HepG2 (cell line): ENCODE data around the gene HSDL2. TPM values are rescaled to one million over a fixed set of nuclear protein-coding genes. Genes with fewer than 3 reads are reported as not detected.
A peak's percentile ranks its signal among the peaks of the same experiment; 100 is the strongest.
"Not testable (repeated sequence)": the region's sequence is repeated elsewhere in the genome, so short reads cannot be mapped to it uniquely, and the experiment has no call there.

ENCODE experiments used
- ATAC-seq: fragments of 200-7000 bp; cut with Tn5 transposase; 3 replicates; pipeline ENCODE4 v1.9.1; 2020; ENCODE audit warnings: mild to moderate bottlenecking, moderate library complexity
- BruUV-seq: library from RNA; stranded (reverse); fragments of 400-500 nt; replicated peaks from 2 replicates; lab custom pipeline; 2021; lab: Mats Ljungman, UMichigan
- CTCF ChIA-PET: fragments of 300-600 bp; formaldehyde crosslinking; extraction: SDS; loops from one replicate; lab custom pipeline; 2021; ENCODE audit warnings: low total read pairs, inconsistent platforms, low intra/inter-chr PET ratio; lab: Yijun Ruan, JAX
- POLR2A ChIA-PET: fragments of 350-600 bp; sonication (Branson Sonifier 250); formaldehyde crosslinking; loops from one replicate; lab custom pipeline; 2020; ENCODE audit warnings: antibody characterized with exemption, inconsistent platforms; lab: Yijun Ruan, JAX
- DNase-seq: peaks from one replicate; pipeline ENCODE4 v3.0.0-alpha.2; 2015; ENCODE audit warnings: low spot score
- FAIRE-seq: peaks from 3 replicates; lab custom pipeline; 2011; peaks lifted over from hg19 to GRCh38; lab: Jason Lieb, UNC
- H2AFZ ChIP-seq: one replicate; pipeline ENCODE4 v1.6.1; 2011; ENCODE audit warnings: low read length, inconsistent platforms
- H3K27ac ChIP-seq: fragments of 300-600 bp; 3 replicates; pipeline ENCODE4 v1.8.0; 2011; ENCODE audit warnings: mixed run types, mild to moderate bottlenecking, mixed read lengths, low read length, inconsistent platforms; ENCODE audit not compliant: insufficient read depth; ENCODE audit errors: extremely low read length
- H3K27me3 ChIP-seq, 2 experiments: fragments of 200-600 bp in 1 of 2; 2 replicates in 1 of 2; 3 replicates in 1 of 2; pipeline versions ENCODE4 v1.6.0 to v1.8.0; 2011; ENCODE audit warnings: low read length in 2 of 2, mild to moderate bottlenecking in 2 of 2, moderate library complexity in 2 of 2, inconsistent platforms in 1 of 2; ENCODE audit not compliant: insufficient read depth in 2 of 2, control insufficient read depth in 1 of 2
- H3K36me3 ChIP-seq, 2 experiments: fragments of 200-600 bp in 1 of 2; replicated peaks in 1 of 2; 2 replicates in 1 of 2; 3 replicates in 1 of 2; pipeline versions ENCODE4 v1.5.1 to v1.8.0; 2011; ENCODE audit warnings: low read length in 2 of 2, inconsistent platforms in 1 of 2; ENCODE audit not compliant: insufficient read depth in 2 of 2, control insufficient read depth in 1 of 2
- H3K4me1 ChIP-seq: 2 replicates; pipeline ENCODE4 v1.5.1; 2012; ENCODE audit warnings: low read length, inconsistent platforms; ENCODE audit not compliant: insufficient read depth
- H3K4me2 ChIP-seq: 2 replicates; pipeline ENCODE4 v1.6.0; 2011; ENCODE audit warnings: low read depth, low read length, inconsistent platforms
- H3K4me3 ChIP-seq, 3 experiments: fragments of 200-600 bp in 1 of 3; sonication (generic), shearing (Covaris generic) in 1 of 3; replicated peaks in 1 of 3; 2 replicates each; pipeline ENCODE4 v1.5.1; 2011 to 2016; ENCODE audit warnings: low read length in 3 of 3, inconsistent platforms in 2 of 3, low read depth in 2 of 3, mild to moderate bottlenecking in 2 of 3, control low read depth in 1 of 3, mixed read lengths in 1 of 3; ENCODE audit not compliant: insufficient read depth in 1 of 3
- H3K79me2 ChIP-seq: one replicate; pipeline ENCODE4 v1.6.1; 2011; ENCODE audit warnings: low read length, inconsistent platforms; ENCODE audit not compliant: insufficient read depth
- H3K9ac ChIP-seq: 2 replicates; pipeline ENCODE4 v1.6.0; 2011; ENCODE audit warnings: mild to moderate bottlenecking, low read depth, low read length, inconsistent platforms; ENCODE audit not compliant: insufficient read depth
- H3K9me3 ChIP-seq: 2 replicates; pipeline ENCODE4 v1.5.1; 2012; ENCODE audit warnings: mild to moderate bottlenecking, low read length
- H4K20me1 ChIP-seq: 2 replicates; pipeline ENCODE4 v1.6.0; 2011; ENCODE audit warnings: inconsistent platforms, mild to moderate bottlenecking, low read length, moderate library complexity; ENCODE audit not compliant: insufficient read depth
- FOXP1 ChIP-seq, 2 experiments: fragments of 450-650 bp in 1 of 2; IDR thresholded peaks; 2 replicates each; pipeline ENCODE4 v1.6.1; 2017 to 2018; ENCODE audit warnings: antibody characterized with exemption in 1 of 2
- GATAD2A ChIP-seq: IDR thresholded peaks from 2 replicates; pipeline ENCODE4 v1.6.1; 2016
- HNF4G ChIP-seq, 2 experiments: sonication (generic) in 1 of 2; formaldehyde crosslinking in 1 of 2; IDR thresholded peaks; 2 replicates each; pipeline versions ENCODE4 v1.4.0 to v1.6.1; 2011 to 2020; ENCODE audit warnings: borderline replicate concordance in 2 of 2, low read depth in 2 of 2, mild to moderate bottlenecking in 2 of 2, low read length in 1 of 2, missing genetic modification reagents in 1 of 2, moderate library complexity in 1 of 2
- NFIB ChIP-seq: sonication (generic); formaldehyde crosslinking; IDR thresholded peaks from 2 replicates; pipeline ENCODE4 v1.9.0; 2021; ENCODE audit warnings: missing genetic modification reagents, mild to moderate bottlenecking, borderline replicate concordance
- PAXIP1 ChIP-seq: sonication (generic); formaldehyde crosslinking; conservative IDR thresholded peaks from 2 replicates; pipeline ENCODE4 v1.4.0; 2020; ENCODE audit warnings: mild to moderate bottlenecking, missing genetic modification reagents, moderate library complexity
- THAP7 ChIP-seq: sonication (generic); formaldehyde crosslinking; IDR thresholded peaks from 2 replicates; pipeline ENCODE4 v1.8.1; 2023; ENCODE audit warnings: mild to moderate bottlenecking, missing genetic modification reagents
- ZMYM4 ChIP-seq: sonication (generic); formaldehyde crosslinking; IDR thresholded peaks from 2 replicates; pipeline ENCODE4 v1.8.1; 2023; ENCODE audit warnings: mild to moderate bottlenecking, missing genetic modification reagents
- WGBS: methylation state at CpG from one replicate; pipeline ENCODE4 v1.1.6; 2017; ENCODE audit warnings: low lambda C conversion rate; 5-methylcytosine and 5-hydroxymethylcytosine counted together
- in situ Hi-C: cut with HindIII; loops from 2 replicates; pipeline ENCODE4 v1.10.0; 2017; ENCODE audit warnings: low pct_unique_long_range_greater_than_20kb; ENCODE audit not compliant: extremely low pct_ligation_motif_present
- intact Hi-C: fragments of 100-400 bp; cut with micrococcal nuclease; formaldehyde crosslinking; loops from one replicate; pipeline ENCODE4 v1.10.0; 2022; ENCODE audit not compliant: unreplicated experiment
- polyA plus RNA-seq, 8 experiments: library from polyadenylated mRNA; depleted of rRNA in 3 of 8; stranded (reverse) in 7 of 8; unstranded in 1 of 8; fragments of >200 nt; fragmentation: Illumina TruSeq in 4 of 8; extraction: Trizol in 4 of 8; gene quantifications; 2 replicates each; pipeline versions ENCODE4 v1.2.1 to v1.2.3, GENCODE V29; 2011 to 2016; ENCODE audit warnings: low read depth in 4 of 8, missing spikeins in 1 of 8, mixed read lengths in 1 of 8; ENCODE audit not compliant: insufficient read depth in 1 of 8
- total RNA-seq, 5 experiments: library from RNA; depleted of rRNA; stranded (reverse); fragments of >200 nt; fragmentation: Illumina TruSeq; extraction: Trizol; gene quantifications; 2 replicates each; pipeline ENCODE4 v1.2.3, GENCODE V29; 2016; ENCODE audit warnings: low read depth in 1 of 5

HSDL2 gene
- total and polyA plus RNA-seq, 2 of the 13 experiments (the other 11 are each of a cell fraction or from before 2014, with no cell fraction given): 55.3 to 80.2 TPM

- TF ChIP-seq THAP7 (CRISPR knock-in tag) (no peak), NFIB (CRISPR knock-in tag) (no peak)
These were observed 7.2 kb downstream of the HSDL2 start (continued) for GRCh38 chr9:112387115-112387514.

GRCh38 chr9:112389897-112390296, 10.0 kb downstream of the HSDL2 start:
- H3K27ac ChIP-seq, BruUV-seq, H3K27me3 ChIP-seq, in situ Hi-C loops, H3K9me3 ChIP-seq, DNase-seq, FAIRE-seq, H3K4me3 ChIP-seq, H3K4me2 ChIP-seq, ATAC-seq, H4K20me1 ChIP-seq, CTCF ChIA-PET, H2AFZ ChIP-seq, H3K36me3 ChIP-seq, H3K9ac ChIP-seq: not testable (repeated sequence)
- Histone ChIP-seq H3K4me1 (peaks cover 70% of the 10 kb centered on the region), H3K79me2 (peaks cover 61% of the 10 kb centered on the region)
- intact Hi-C loops: loop anchor here (10.0 kb wide), 1 partner anchor 325 kb away; the partner anchor contains the start of gene INIP
- POLR2A ChIA-PET: interaction anchor here (3.7 kb wide), 1 partner anchor 11 kb away, joined by 29 read pairs; the partner anchor contains the start of gene HSDL2
- 98% methylated on average over 3 of the region's 3 CpGs for WGBS

GRCh38 chr9:112391936-112392560, 12.1 kb downstream of the HSDL2 start:
- intact Hi-C loops; BruUV-seq; in situ Hi-C loops; CTCF ChIA-PET; ATAC-seq; H4K20me1 ChIP-seq; H3K36me3 ChIP-seq; H3K27me3 ChIP-seq; H3K9ac ChIP-seq; H3K4me3 ChIP-seq; FAIRE-seq; H2AFZ ChIP-seq; H3K9me3 ChIP-seq; TF ChIP-seq FOXP1 (IDR thresholded peaks at IDR 0.05); HNF4G (CRISPR knock-in tag; IDR thresholded peaks at IDR 0.05; ENCODE audit: borderline replicate concordance, low read depth): not testable (repeated sequence)
- peak overlapping the region; percentile 63 for H3K27ac ChIP-seq
- H3K4me1 ChIP-seq: peaks cover 82% of the 10 kb centered on the region
- H3K79me2 ChIP-seq: peaks cover 48% of the 10 kb centered on the region
- peak overlapping the region; percentile 39; the same call in 1 of the 2 replicates for H3K4me2 ChIP-seq
- peak; percentile 79 for DNase-seq
- POLR2A ChIA-PET: interaction anchor here (0.8 to 1.1 kb wide), 2 partner anchors 12 to 13 kb away, joined by 3 to 6 read pairs; partner anchors contain the start of gene HSDL2
- WGBS: 50% methylated on average over 4 of the region's 4 CpGs
- 0 out of 2 replicates have a peak, but pooled peaks have one; percentile 18 for TF ChIP-seq ZMYM4
- peak; percentile 51; the same call in 1 of the 2 replicates for TF ChIP-seq FOXP1 (CRISPR knock-in tag; IDR thresholded peaks at IDR 0.05)
- peak; percentile 57 for TF ChIP-seq PAXIP1 (CRISPR knock-in tag)
- TF ChIP-seq HNF4G (IDR thresholded peaks at IDR 0.05; ENCODE audit: borderline replicate concordance, low read depth, low read length): 0 out of 2 replicates have a peak, but pooled peaks have one; percentile 23
- TF ChIP-seq GATAD2A (CRISPR knock-in tag): peak; percentile 75
